GM23338 (cell line): ENCODE results near the gene KIAA1755. TPM values are rescaled to one million over a fixed set of nuclear protein-coding genes. Genes with fewer than 3 reads are reported as not detected.

Experiments used
- ATAC-seq: fragments of 200-7000 bp; cut with Tn5 transposase; 3 replicates; pipeline ENCODE4 v1.9.1; 2020
- DNase-seq: peaks from one replicate; pipeline ENCODE4 v3.0.0-alpha.2; 2015; ENCODE audit warnings: low spot score
- H2AFZ ChIP-seq: fragments of 200-600 bp; sonication (generic); 2 replicates; pipeline ENCODE4 v1.8.0; 2016; ENCODE audit warnings: antibody characterized with exemption, mild to moderate bottlenecking, moderate library complexity
- H3F3A ChIP-seq: fragments of 200-600 bp; sonication (generic); replicated peaks from 2 replicates; pipeline ENCODE4 v1.8.0; 2017; ENCODE audit warnings: antibody characterized with exemption, mixed run types, low read depth
- H3K27ac ChIP-seq: fragments of 200-600 bp; sonication (generic); 2 replicates; pipeline ENCODE4 v1.6.1; 2016; ENCODE audit warnings: low read depth
- H3K27me3 ChIP-seq: fragments of 200-600 bp; sonication (generic); 2 replicates; pipeline ENCODE4 v1.8.0; 2016; ENCODE audit warnings: mild to moderate bottlenecking, mixed run types, moderate library complexity; ENCODE audit not compliant: insufficient read depth
- H3K36me3 ChIP-seq: fragments of 200-600 bp; sonication (generic); 2 replicates; pipeline ENCODE4 v1.8.0; 2016; ENCODE audit warnings: mild to moderate bottlenecking; ENCODE audit not compliant: insufficient read depth
- H3K4me1 ChIP-seq: fragments of 200-600 bp; sonication (generic); 2 replicates; pipeline ENCODE4 v1.8.0; 2016; ENCODE audit warnings: mild to moderate bottlenecking, moderate library complexity; ENCODE audit not compliant: insufficient read depth
- H3K4me2 ChIP-seq: fragments of 200-600 bp; sonication (generic); 2 replicates; pipeline ENCODE4 v1.7.1; 2017; ENCODE audit warnings: mixed run types
- H3K4me3 ChIP-seq: fragments of 200-600 bp; sonication (generic); 2 replicates; pipeline ENCODE4 v1.6.1; 2016; ENCODE audit warnings: mixed run types
- H3K79me2 ChIP-seq: fragments of 200-600 bp; sonication (generic); replicated peaks from 2 replicates; pipeline ENCODE4 v1.8.0; 2017; ENCODE audit warnings: mild to moderate bottlenecking; ENCODE audit not compliant: insufficient read depth
- H3K9me2 ChIP-seq: fragments of 200-600 bp; sonication (generic); 2 replicates; pipeline ENCODE4 v1.8.0; 2017; ENCODE audit not compliant: insufficient read depth
- H4K20me1 ChIP-seq: fragments of 200-600 bp; sonication (generic); replicated peaks from 2 replicates; pipeline ENCODE4 v1.8.0; 2017; ENCODE audit warnings: mild to moderate bottlenecking; ENCODE audit not compliant: insufficient read depth
- H3K27ac Mint-ChIP-seq: 2 replicates; pipeline ENCODE4 v1.8.0; 2020; ENCODE audit warnings: inconsistent platforms, mild to moderate bottlenecking, moderate library complexity, mixed read lengths
- H3K27me3 Mint-ChIP-seq: 3 replicates; pipeline ENCODE4 v1.8.0; 2022; ENCODE audit warnings: low read depth, mild to moderate bottlenecking, moderate library complexity, mixed read lengths, inconsistent platforms; ENCODE audit not compliant: insufficient read depth, poor library complexity
- H3K36me3 Mint-ChIP-seq: 3 replicates; pipeline ENCODE4 v1.8.0; 2021; ENCODE audit warnings: low read depth, mild to moderate bottlenecking, inconsistent platforms, moderate library complexity, mixed read lengths
- H3K4me1 Mint-ChIP-seq: 3 replicates; pipeline ENCODE4 v1.8.0; 2020; ENCODE audit warnings: mild to moderate bottlenecking, inconsistent platforms, mixed read lengths
- H3K4me3 Mint-ChIP-seq: 3 replicates; pipeline ENCODE4 v1.8.0; 2021; ENCODE audit warnings: moderate library complexity, mild to moderate bottlenecking, inconsistent platforms, mixed read lengths
- H3K9me3 Mint-ChIP-seq: 3 replicates; pipeline ENCODE4 v1.8.0; 2020; ENCODE audit warnings: moderate library complexity, mild to moderate bottlenecking, inconsistent platforms, mixed read lengths
- CREB1 ChIP-seq: fragments of 250-450 bp; sonication (Bioruptor Pico); IDR thresholded peaks from 2 replicates; pipeline ENCODE4 v1.5.0; 2020; ENCODE audit warnings: low read depth, mild to moderate bottlenecking, moderate library complexity
- ETS1 ChIP-seq: IDR thresholded peaks from 2 replicates; pipeline ENCODE4 v1.6.1; 2016; ENCODE audit warnings: antibody characterized with exemption
- EZH2 ChIP-seq: fragments of 200-600 bp; sonication (generic); IDR thresholded peaks from one replicate; pipeline ENCODE4 v1.8.0; 2017; ENCODE audit warnings: antibody characterized with exemption, mild to moderate bottlenecking, low read depth; ENCODE audit not compliant: unreplicated experiment
- EZH2phosphoT487 ChIP-seq: fragments of 200-600 bp; sonication (generic); IDR thresholded peaks from one replicate; pipeline ENCODE4 v1.8.1; 2018; ENCODE audit warnings: antibody characterized with exemption; ENCODE audit not compliant: unreplicated experiment
- JUNB ChIP-seq: IDR thresholded peaks from one replicate; pipeline ENCODE4 v1.6.1; 2016; ENCODE audit warnings: antibody characterized with exemption; ENCODE audit not compliant: unreplicated experiment
- NANOG ChIP-seq: IDR thresholded peaks from 2 replicates; pipeline ENCODE4 v1.6.1; 2016; ENCODE audit warnings: antibody characterized with exemption, borderline replicate concordance
- POLR2AphosphoS5 ChIP-seq: IDR thresholded peaks from 2 replicates; pipeline ENCODE4 v1.6.1; 2016; ENCODE audit warnings: antibody characterized with exemption, low read depth
- REST ChIP-seq: IDR thresholded peaks from one replicate; pipeline ENCODE4 v1.6.1; 2018; ENCODE audit warnings: antibody characterized with exemption; ENCODE audit not compliant: unreplicated experiment
- ZNF462 ChIP-seq: fragments of 250-450 bp; sonication (Bioruptor Pico); IDR thresholded peaks from 2 replicates; pipeline ENCODE4 v1.5.0; 2020; ENCODE audit warnings: mild to moderate bottlenecking, moderate library complexity
- polyA plus RNA-seq: library from polyadenylated mRNA; unstranded; fragments of >200 nt; fragmentation: Nextera tagmentation; extraction: Ambion mirVana; gene quantifications from 2 replicates; pipeline ENCODE4 v1.2.1, GENCODE V29; 2016
- total RNA-seq: library from RNA; depleted of rRNA; stranded (reverse); fragments of >200 nt; shearing (Covaris generic); gene quantifications from 2 replicates; pipeline ENCODE4 v1.2.3, GENCODE V29; 2014

The KIAA1755 gene
- total and polyA plus RNA-seq, 2 experiments from 2014 or later, result 0.28 TPM; not detected in 1

GRCh38 chr20:38260025-38260377, 534 bp downstream of the KIAA1755 start:
- Histone ChIP-seq H3K4me1 (peaks cover 5% of the 10 kb centered on the region; the same call in 1 of the 2 replicates), H4K20me1 (no peaks in the 10 kb centered on the region), H3K27ac (no peak overlapping the region), H3K4me3 (peak overlapping the region; percentile 60), H2AFZ (peak overlapping the region; percentile 96), H3K79me2 (no peaks in the 10 kb centered on the region), H3K9me2 (no peaks in the 10 kb centered on the region), H3K27me3 (peaks cover 23% of the 10 kb centered on the region), H3K4me2 (peak overlapping the region; percentile 83), H3F3A (no peaks in the 10 kb centered on the region), H3K36me3 (no peaks in the 10 kb centered on the region)
- DNase-seq, result peak; percentile 8
- ATAC-seq, result peak; percentile 45
- Mint-ChIP-seq H3K36me3 (no peaks in the 10 kb centered on the region), H3K9me3 (no peaks in the 10 kb centered on the region), H3K27ac (no peak overlapping the region), H3K4me3 (peak overlapping the region; percentile 65), H3K27me3 (peaks cover 17% of the 10 kb centered on the region), H3K4me1 (peaks cover 8% of the 10 kb centered on the region)
- no peak for TF ChIP-seq POLR2AphosphoS5

- Mint-ChIP-seq H3K4me1 (peaks cover 8% of the 10 kb centered on the region), H3K4me3 (no peak overlapping the region), H3K27me3 (peaks cover 18% of the 10 kb centered on the region)
- TF ChIP-seq EZH2 (no peak), ETS1 (no peak), POLR2AphosphoS5 (no peak), REST (no peak), ZNF462 (CRISPR knock-in tag) (no peak), JUNB (no peak), CREB1 (no peak), NANOG (no peak), EZH2phosphoT487 (no peak)
Measured at GRCh38 chr20:38258545-38259215, 1.9 kb downstream of the KIAA1755 start.

More at GRCh38 chr20:38258545-38259215, 1.9 kb downstream of the KIAA1755 start:
- H4K20me1 ChIP-seq, result no peaks in the 10 kb centered on the region
- H3K4me2 ChIP-seq, result no peak overlapping the region
- no peak overlapping the region for H2AFZ ChIP-seq
- no peaks in the 10 kb centered on the region for H3K9me3 Mint-ChIP-seq
- H3K36me3 ChIP-seq, result no peaks in the 10 kb centered on the region
- no peak for ATAC-seq
- H3F3A ChIP-seq, result no peaks in the 10 kb centered on the region
- no peak overlapping the region for H3K27ac ChIP-seq
- no peaks in the 10 kb centered on the region for H3K9me2 ChIP-seq
- H3K36me3 Mint-ChIP-seq, result no peaks in the 10 kb centered on the region
- no peak for DNase-seq
- peaks cover 23% of the 10 kb centered on the region for H3K27me3 ChIP-seq
- no peak overlapping the region for H3K27ac Mint-ChIP-seq
- peaks cover 5% of the 10 kb centered on the region; the same call in 1 of the 2 replicates for H3K4me1 ChIP-seq
- H3K4me3 ChIP-seq, result no peak overlapping the region
- H3K79me2 ChIP-seq, result no peaks in the 10 kb centered on the region
